Ishikawa (cell line): ENCODE results near the gene RAB26.

Source experiments
- CEBPB ChIP-seq: IDR thresholded peaks from 2 replicates; pipeline ENCODE4 v1.6.1; 2012
- CREB1 ChIP-seq: IDR thresholded peaks from 2 replicates; pipeline ENCODE4 v1.6.1; 2012; ENCODE audit warnings: low read depth
- EGR1 ChIP-seq: IDR thresholded peaks from 2 replicates; pipeline ENCODE4 v1.6.1; 2012
- EP300 ChIP-seq: IDR thresholded peaks from 2 replicates; pipeline ENCODE4 v1.6.1; 2012; ENCODE audit warnings: borderline replicate concordance
- FOXM1 ChIP-seq: IDR thresholded peaks from 2 replicates; pipeline ENCODE4 v1.6.1; 2012; ENCODE audit warnings: low read depth, borderline replicate concordance
- NFIC ChIP-seq: IDR thresholded peaks from 2 replicates; pipeline ENCODE4 v1.6.1; 2012
- RAD21 ChIP-seq: IDR thresholded peaks from 2 replicates; pipeline ENCODE4 v1.6.1; 2012; ENCODE audit warnings: low read depth
- REST ChIP-seq: IDR thresholded peaks from 2 replicates; pipeline ENCODE4 v1.6.1; 2012; ENCODE audit warnings: low read depth, mild to moderate bottlenecking
- TAF1 ChIP-seq: IDR thresholded peaks from 2 replicates; pipeline ENCODE4 v1.6.1; 2012; ENCODE audit warnings: low read depth, mild to moderate bottlenecking
- TCF12 ChIP-seq: IDR thresholded peaks from 2 replicates; pipeline ENCODE4 v1.6.1; 2012; ENCODE audit warnings: low read depth
- YY1 ChIP-seq: IDR thresholded peaks from 2 replicates; pipeline ENCODE4 v1.6.1; 2012; ENCODE audit warnings: low read depth
- ZBTB7A ChIP-seq: IDR thresholded peaks from 2 replicates; pipeline ENCODE4 v1.6.1; 2012; ENCODE audit warnings: low read depth
- TF ChIP-seq, protein P1 (sequence below): IDR thresholded peaks from 2 replicates; pipeline ENCODE4 v1.6.1; 2012

- TF ChIP-seq EP300: no peak
- TF ChIP-seq FOXM1: no peak
- TF ChIP-seq RAD21: no peak
- no peak for TF ChIP-seq TAF1
- no peak for TF ChIP-seq YY1
- TF ChIP-seq, protein P1, sequence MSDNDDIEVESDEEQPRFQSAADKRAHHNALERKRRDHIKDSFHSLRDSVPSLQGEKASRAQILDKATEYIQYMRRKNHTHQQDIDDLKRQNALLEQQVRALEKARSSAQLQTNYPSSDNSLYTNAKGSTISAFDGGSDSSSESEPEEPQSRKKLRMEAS: no peak
- no peak for TF ChIP-seq CEBPB
- TF ChIP-seq REST: no peak
- no peak for TF ChIP-seq EGR1
- TF ChIP-seq TCF12: no peak
- no peak for TF ChIP-seq CREB1
- no peak for TF ChIP-seq NFIC
- no peak for TF ChIP-seq ZBTB7A
Measured at GRCh38 chr16:2173366-2173765, 24.9 kb downstream of the RAB26 start.
